Tibial nerve (tissue), 4 donors: Measurements from ENCODE around the gene DNMT3A. TPM values are rescaled to one million over a fixed set of nuclear protein-coding genes. Genes with fewer than 3 reads are reported as not detected.

Source experiments
- DNase-seq, 2 donors: peaks; one replicate each; pipeline ENCODE4 v3.0.0-alpha.2; 2019; ENCODE audit warnings: low spot score in 2 of 2
- H3K27ac ChIP-seq, 4 donors: fragments of 200-600 bp; sonication (generic) in 3 of 4; one replicate each; pipeline ENCODE4 v1.5.1; 2017 to 2019; ENCODE audit warnings: mild to moderate bottlenecking in 1 of 4
- H3K27me3 ChIP-seq, 2 donors: fragments of 200-600 bp; sonication (generic) in 1 of 2; one replicate each; pipeline versions ENCODE4 v1.5.1 to v1.6.0; 2017 to 2019
- H3K36me3 ChIP-seq, 3 donors: fragments of 200-600 bp; sonication (generic); one replicate each; pipeline ENCODE4 v1.5.1; 2018 to 2019
- H3K4me1 ChIP-seq, 4 donors: fragments of 200-600 bp; sonication (generic) in 3 of 4; one replicate each; pipeline ENCODE4 v1.5.1; 2017 to 2019
- H3K4me3 ChIP-seq, 4 donors: fragments of 200-600 bp; sonication (generic) in 3 of 4; one replicate each; pipeline ENCODE4 v1.5.1; 2017 to 2019; ENCODE audit warnings: mild to moderate bottlenecking in 1 of 4, moderate library complexity in 1 of 4
- H3K9me3 ChIP-seq, 4 donors: fragments of 200-600 bp; sonication (generic) in 3 of 4; one replicate each; pipeline ENCODE4 v1.5.1; 2017 to 2019
- EP300 ChIP-seq, 2 donors: sonication (generic); formaldehyde crosslinking; IDR thresholded peaks; one replicate each; pipeline ENCODE4 v1.6.1; 2017; ENCODE audit warnings: antibody characterized with exemption in 2 of 2, mild to moderate bottlenecking in 1 of 2
- POLR2A ChIP-seq, 2 donors: fragments of 450-650 bp; IDR thresholded peaks; one replicate each; pipeline ENCODE4 v1.6.1; 2017; ENCODE audit warnings: antibody characterized with exemption in 2 of 2, mild to moderate bottlenecking in 2 of 2, moderate library complexity in 2 of 2
- WGBS, 2 donors: methylation state at CpG; one replicate each; pipeline ENCODE4 v1.1.5; 2018; 5-methylcytosine and 5-hydroxymethylcytosine counted together
- total RNA-seq, 4 donors: library from RNA; depleted of rRNA; stranded (reverse); fragments of >200 nt; gene quantifications; one replicate each; pipeline ENCODE4 v1.1.0, GENCODE V29; 2016
- TF ChIP-seq, protein P1 (sequence below), 5 experiments: fragments of 200-600 bp in 3 of 5; fragments of 450-650 bp in 2 of 5; sonication (generic) in 3 of 5; IDR thresholded peaks; one replicate each; pipeline ENCODE4 v1.5.1; 2016 to 2019; ENCODE audit warnings: antibody characterized with exemption in 5 of 5, mild to moderate bottlenecking in 3 of 5, moderate library complexity in 2 of 5

The DNMT3A gene
- total RNA-seq, 4 donors from 2014 or later: 17.4 to 28.4 (median 25.0) TPM

DNA sequence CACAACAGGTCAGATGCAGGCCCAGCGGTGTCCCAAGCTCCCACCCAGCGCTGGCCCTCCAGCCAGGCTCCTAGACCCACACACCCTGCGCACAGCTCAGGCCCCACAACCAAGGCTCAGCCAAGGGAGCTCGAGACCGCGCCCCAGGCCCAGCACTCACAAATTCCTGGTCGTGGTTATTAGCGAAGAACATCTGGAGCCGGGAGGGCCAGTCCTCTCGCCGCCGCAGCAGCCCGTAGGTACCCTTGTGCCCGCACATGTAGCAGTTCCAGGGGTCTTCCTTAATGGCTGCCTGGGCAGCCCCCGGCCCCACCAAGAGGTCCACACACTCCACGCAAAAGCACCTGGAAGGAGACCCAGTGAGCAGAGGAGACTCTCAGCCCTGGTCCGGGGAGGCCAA lies 97.7 kb downstream of the DNMT3A start:
- Histone ChIP-seq H3K27me3 (no peaks in the 10 kb centered on the region), H3K4me1 (no peaks in the 10 kb centered on the region), H3K36me3 (peaks cover 3 to 97% (median 49%) of the 10 kb centered on the region in 3 donors), H3K4me3 (no peak overlapping the region), H3K27ac (no peak overlapping the region), H3K9me3 (no peaks in the 10 kb centered on the region)
- no peak for DNase-seq
- TF ChIP-seq POLR2A (IDR thresholded peaks at IDR 0.05): no peak
- TF ChIP-seq, protein P1, sequence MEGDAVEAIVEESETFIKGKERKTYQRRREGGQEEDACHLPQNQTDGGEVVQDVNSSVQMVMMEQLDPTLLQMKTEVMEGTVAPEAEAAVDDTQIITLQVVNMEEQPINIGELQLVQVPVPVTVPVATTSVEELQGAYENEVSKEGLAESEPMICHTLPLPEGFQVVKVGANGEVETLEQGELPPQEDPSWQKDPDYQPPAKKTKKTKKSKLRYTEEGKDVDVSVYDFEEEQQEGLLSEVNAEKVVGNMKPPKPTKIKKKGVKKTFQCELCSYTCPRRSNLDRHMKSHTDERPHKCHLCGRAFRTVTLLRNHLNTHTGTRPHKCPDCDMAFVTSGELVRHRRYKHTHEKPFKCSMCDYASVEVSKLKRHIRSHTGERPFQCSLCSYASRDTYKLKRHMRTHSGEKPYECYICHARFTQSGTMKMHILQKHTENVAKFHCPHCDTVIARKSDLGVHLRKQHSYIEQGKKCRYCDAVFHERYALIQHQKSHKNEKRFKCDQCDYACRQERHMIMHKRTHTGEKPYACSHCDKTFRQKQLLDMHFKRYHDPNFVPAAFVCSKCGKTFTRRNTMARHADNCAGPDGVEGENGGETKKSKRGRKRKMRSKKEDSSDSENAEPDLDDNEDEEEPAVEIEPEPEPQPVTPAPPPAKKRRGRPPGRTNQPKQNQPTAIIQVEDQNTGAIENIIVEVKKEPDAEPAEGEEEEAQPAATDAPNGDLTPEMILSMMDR (IDR thresholded peaks at IDR 0.05): no peak
- no peak for TF ChIP-seq EP300 (IDR thresholded peaks at IDR 0.05)
- 95% methylated on average over 16 to 17 of the region's 17 CpGs for WGBS, 2 donors

DNA sequence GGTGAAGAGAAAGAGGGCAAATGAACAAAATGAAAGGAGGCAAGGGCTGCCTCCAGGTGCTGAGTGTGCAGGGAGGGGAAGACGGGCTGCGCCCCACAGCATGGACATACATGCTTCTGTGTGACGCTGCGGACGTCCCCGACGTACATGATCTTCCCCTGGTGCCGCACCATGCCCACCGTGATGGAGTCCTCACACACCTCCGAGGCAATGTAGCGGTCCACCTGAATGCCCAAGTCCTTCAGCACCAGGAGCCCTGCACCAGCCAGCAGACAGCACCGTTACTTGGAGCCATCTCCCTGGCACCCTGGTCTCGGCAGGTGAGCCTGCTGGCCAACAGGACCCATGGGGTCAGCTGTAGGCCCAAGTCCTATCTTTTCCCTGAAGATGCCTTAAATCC lies 100.3 kb downstream of the DNMT3A start:
- peaks cover 3 to 100% (median 41%) of the 10 kb centered on the region in 3 donors for H3K36me3 ChIP-seq
- no peak overlapping the region for H3K27ac ChIP-seq
- no peak overlapping the region for H3K4me3 ChIP-seq
- no peaks in the 10 kb centered on the region for H3K9me3 ChIP-seq
- H3K4me1 ChIP-seq: no peaks in the 10 kb centered on the region
- WGBS, 2 donors: 94 to 96% methylated on average over 13 of the region's 13 CpGs
- DNase-seq: no peak
- H3K27me3 ChIP-seq: no peaks in the 10 kb centered on the region
- TF ChIP-seq, protein P1 (IDR thresholded peaks at IDR 0.05): no peak
- TF ChIP-seq POLR2A (IDR thresholded peaks at IDR 0.05) (no peak), EP300 (IDR thresholded peaks at IDR 0.05) (no peak)

DNA sequence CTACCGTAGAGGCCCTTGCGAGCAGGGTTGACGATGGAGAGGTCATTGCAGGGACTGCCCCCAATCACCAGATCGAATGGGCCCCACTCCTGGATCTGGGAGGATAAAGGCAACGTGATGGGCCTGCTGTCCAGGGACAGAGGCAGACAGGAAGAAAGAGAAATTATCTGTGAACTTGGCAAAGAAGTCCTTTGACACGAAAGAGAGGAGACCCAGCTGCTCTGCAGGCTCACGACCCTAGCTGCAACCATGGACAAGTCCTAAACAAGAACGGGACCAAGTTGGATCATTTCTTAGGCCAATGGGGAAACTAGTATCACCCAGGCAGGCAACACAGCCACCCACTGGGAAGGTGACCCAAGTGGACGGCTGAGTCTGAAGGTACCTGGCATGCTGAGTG lies 101.1 kb downstream of the DNMT3A start:
- no peak for DNase-seq
- Histone ChIP-seq H3K4me1 (no peaks in the 10 kb centered on the region), H3K27ac (no peak overlapping the region), H3K9me3 (no peaks in the 10 kb centered on the region), H3K36me3 (peaks cover 3 to 100% (median 33%) of the 10 kb centered on the region in 3 donors), H3K4me3 (no peak overlapping the region), H3K27me3 (no peaks in the 10 kb centered on the region)
- 85 to 93% methylated on average over 9 of the region's 9 CpGs for WGBS, 2 donors
- TF ChIP-seq, protein P1 (IDR thresholded peaks at IDR 0.05): no peak
- TF ChIP-seq POLR2A (IDR thresholded peaks at IDR 0.05) (no peak), EP300 (IDR thresholded peaks at IDR 0.05) (no peak)

DNA sequence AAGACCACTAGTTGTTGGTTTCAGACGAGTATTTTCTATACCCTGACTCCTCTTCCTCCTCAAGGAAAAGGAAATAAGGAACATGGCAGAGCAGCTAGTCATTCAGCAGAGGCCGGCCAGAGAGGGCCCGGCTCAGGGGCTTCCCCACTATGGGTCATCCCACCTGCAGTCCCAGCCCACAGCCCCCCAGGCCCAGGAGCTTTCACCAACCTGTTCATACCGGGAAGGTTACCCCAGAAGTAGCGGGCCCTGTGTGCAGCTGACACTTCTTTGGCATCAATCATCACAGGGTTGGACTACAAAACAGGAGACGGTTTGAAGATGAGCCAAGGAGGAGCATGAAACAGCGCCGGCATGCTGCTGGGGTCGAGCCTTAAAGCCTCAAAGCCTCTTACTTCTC lies 102.8 kb downstream of the DNMT3A start:
- Histone ChIP-seq H3K27ac (no peak overlapping the region), H3K4me3 (no peak overlapping the region), H3K27me3 (no peaks in the 10 kb centered on the region), H3K9me3 (no peaks in the 10 kb centered on the region), H3K36me3 (peaks cover 2 to 97% (median 22%) of the 10 kb centered on the region in 3 donors), H3K4me1 (peaks cover 0 to 5% (median 0%) of the 10 kb centered on the region in 4 donors)
- TF ChIP-seq, protein P1 (IDR thresholded peaks at IDR 0.05): no peak
- TF ChIP-seq POLR2A (IDR thresholded peaks at IDR 0.05) (no peak), EP300 (IDR thresholded peaks at IDR 0.05) (no peak)
- 90 to 96% methylated on average over 5 to 9 of the region's 9 CpGs for WGBS, 2 donors
- DNase-seq: no peak

DNA sequence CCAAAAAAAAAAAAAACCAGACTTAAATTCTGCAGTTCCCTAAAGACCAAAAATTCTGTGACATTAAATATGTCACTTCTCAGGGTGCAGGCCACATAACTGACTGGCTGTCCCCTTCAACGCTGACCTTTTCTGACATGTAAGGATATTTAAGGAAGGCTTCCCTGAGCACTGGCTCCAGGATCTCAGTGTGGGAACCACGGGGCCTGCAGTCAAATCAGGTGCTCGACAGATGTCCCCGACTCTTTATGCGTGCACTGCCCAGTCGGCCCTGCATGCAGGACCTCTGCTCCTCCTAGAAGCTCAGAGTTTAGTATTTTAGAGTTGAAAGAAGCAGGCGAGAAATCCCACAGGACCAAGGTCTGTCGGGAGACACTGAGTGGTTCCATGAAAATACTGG lies 104.0 kb downstream of the DNMT3A start:
- Histone ChIP-seq H3K27ac (no peak overlapping the region), H3K9me3 (no peaks in the 10 kb centered on the region), H3K36me3 (peaks cover 2 to 97% (median 20%) of the 10 kb centered on the region in 3 donors), H3K4me3 (no peak overlapping the region), H3K27me3 (no peaks in the 10 kb centered on the region), H3K4me1 (peaks cover 0 to 5% (median 0%) of the 10 kb centered on the region in 4 donors)
- WGBS, 2 donors: 78 to 81% methylated on average over 8 of the region's 8 CpGs
- no peak for DNase-seq
- TF ChIP-seq POLR2A (IDR thresholded peaks at IDR 0.05) (no peak), EP300 (IDR thresholded peaks at IDR 0.05) (no peak)
- TF ChIP-seq, protein P1 (IDR thresholded peaks at IDR 0.05): no peak
